PC-3 (cell line): ENCODE results near the gene CSHL1. TPM values are rescaled to one million over a fixed set of nuclear protein-coding genes. Genes with fewer than 3 reads are reported as not detected.

Experiments used
- ATAC-seq: fragments of 200-7000 bp; cut with Tn5 transposase; 2 replicates; pipeline ENCODE4 v1.9.1; 2020; ENCODE audit warnings: mild to moderate bottlenecking, moderate library complexity
- BruUV-seq: library from RNA; stranded (reverse); fragments of 400-500 nt; replicated peaks from 2 replicates; lab custom pipeline; 2021; lab: Mats Ljungman, UMichigan
- CTCF ChIA-PET: fragments of 300-600 bp; sonication (Branson Sonifier 250); formaldehyde crosslinking; loops from one replicate; lab custom pipeline; 2022; ENCODE audit warnings: antibody characterized with exemption; lab: Charles Lee
- POLR2A ChIA-PET: fragments of 300-600 bp; sonication (Branson Sonifier 250); formaldehyde crosslinking; loops from one replicate; lab custom pipeline; 2022; ENCODE audit warnings: antibody characterized with exemption; ENCODE audit not compliant: unreplicated experiment; lab: Charles Lee
- DNase-seq: peaks from one replicate; pipeline ENCODE4 v3.0.0-alpha.2; 2015
- H2AFZ ChIP-seq: fragments of 300-600 bp; sonication (generic); 2 replicates; pipeline ENCODE4 v1.6.0; 2016; ENCODE audit warnings: antibody characterized with exemption, low read length
- H3F3A ChIP-seq: fragments of 300-600 bp; sonication (generic); one replicate; pipeline ENCODE4 v1.6.0; 2017; ENCODE audit warnings: antibody characterized with exemption, low read length, control low read depth, mild to moderate bottlenecking; ENCODE audit not compliant: unreplicated experiment
- H3K27ac ChIP-seq: fragments of 300-600 bp; sonication (generic); 2 replicates; pipeline ENCODE4 v1.5.1; 2016; ENCODE audit warnings: mild to moderate bottlenecking, low read length
- H3K27me3 ChIP-seq: fragments of 300-600 bp; sonication (generic); 2 replicates; pipeline ENCODE4 v1.6.1; 2016; ENCODE audit warnings: low read length, mixed read lengths
- H3K36me3 ChIP-seq: fragments of 300-600 bp; sonication (generic); 2 replicates; pipeline ENCODE4 v1.6.1; 2016; ENCODE audit warnings: low read depth, mixed run types, low read length, mixed read lengths
- H3K4me1 ChIP-seq: fragments of 300-600 bp; sonication (generic); 2 replicates; pipeline ENCODE4 v1.5.1; 2016; ENCODE audit warnings: low read length; ENCODE audit not compliant: insufficient read depth
- H3K4me2 ChIP-seq: fragments of 300-600 bp; sonication (generic); 2 replicates; pipeline ENCODE4 v1.6.0; 2016; ENCODE audit warnings: low read length
- H3K4me3 ChIP-seq: fragments of 300-600 bp; sonication (generic); 2 replicates; pipeline ENCODE4 v1.5.1; 2016; ENCODE audit warnings: mild to moderate bottlenecking, low read length, mixed read lengths
- H3K79me2 ChIP-seq: fragments of 300-600 bp; sonication (generic); 2 replicates; pipeline ENCODE4 v1.6.1; 2017; ENCODE audit warnings: low read length, mixed read lengths
- H3K9ac ChIP-seq: fragments of 300-600 bp; sonication (generic); 2 replicates; pipeline ENCODE4 v1.6.0; 2016; ENCODE audit warnings: mild to moderate bottlenecking, low read length
- H3K9me2 ChIP-seq: fragments of 300-600 bp; sonication (generic); replicated peaks from 2 replicates; pipeline ENCODE4 v1.6.1; 2016; ENCODE audit warnings: mixed run types, low read length, mixed read lengths
- H3K9me3 ChIP-seq: fragments of 300-600 bp; sonication (generic); 2 replicates; pipeline ENCODE4 v1.6.1; 2016; ENCODE audit warnings: low read length, mixed read lengths
- H4K20me1 ChIP-seq: fragments of 300-600 bp; sonication (generic); 2 replicates; pipeline ENCODE4 v1.6.1; 2016; ENCODE audit warnings: low read length, mixed read lengths
- EZH2 ChIP-seq: fragments of 300-600 bp; sonication (generic); IDR thresholded peaks from one replicate; pipeline ENCODE4 v1.6.1; 2017; ENCODE audit warnings: antibody characterized with exemption, mild to moderate bottlenecking, low read length; ENCODE audit not compliant: unreplicated experiment
- EZH2phosphoT487 ChIP-seq: fragments of 300-600 bp; sonication (generic); IDR thresholded peaks from 2 replicates; pipeline ENCODE4 v1.6.1; 2018; ENCODE audit warnings: mild to moderate bottlenecking, antibody characterized with exemption, low read length, borderline replicate concordance
- intact Hi-C: fragments of 100-400 bp; cut with micrococcal nuclease; formaldehyde crosslinking; loops from 2 replicates; pipeline ENCODE4 v1.9.0; 2023
- total RNA-seq: library from RNA; depleted of rRNA; stranded (reverse); fragments of >200 nt; gene quantifications from 2 replicates; pipeline ENCODE4 v1.2.3, GENCODE V29; 2014
- TF ChIP-seq, protein P1 (sequence below): fragments of 300-600 bp; sonication (generic); conservative IDR thresholded peaks from 2 replicates; pipeline ENCODE4 v1.5.1; 2017; ENCODE audit warnings: antibody characterized with exemption, low read depth, mild to moderate bottlenecking, low read length

The CSHL1 gene
- total RNA-seq, 1 experiment from 2014 or later = not detected

GRCh38 chr17:63939884-63940283 lies 28.8 kb upstream of the CSHL1 start:
- no peaks in the 10 kb centered on the region for H3K27me3 ChIP-seq
- H3K36me3 ChIP-seq = no peaks in the 10 kb centered on the region
- no TSS peak for BruUV-seq
- TF ChIP-seq, protein P1, sequence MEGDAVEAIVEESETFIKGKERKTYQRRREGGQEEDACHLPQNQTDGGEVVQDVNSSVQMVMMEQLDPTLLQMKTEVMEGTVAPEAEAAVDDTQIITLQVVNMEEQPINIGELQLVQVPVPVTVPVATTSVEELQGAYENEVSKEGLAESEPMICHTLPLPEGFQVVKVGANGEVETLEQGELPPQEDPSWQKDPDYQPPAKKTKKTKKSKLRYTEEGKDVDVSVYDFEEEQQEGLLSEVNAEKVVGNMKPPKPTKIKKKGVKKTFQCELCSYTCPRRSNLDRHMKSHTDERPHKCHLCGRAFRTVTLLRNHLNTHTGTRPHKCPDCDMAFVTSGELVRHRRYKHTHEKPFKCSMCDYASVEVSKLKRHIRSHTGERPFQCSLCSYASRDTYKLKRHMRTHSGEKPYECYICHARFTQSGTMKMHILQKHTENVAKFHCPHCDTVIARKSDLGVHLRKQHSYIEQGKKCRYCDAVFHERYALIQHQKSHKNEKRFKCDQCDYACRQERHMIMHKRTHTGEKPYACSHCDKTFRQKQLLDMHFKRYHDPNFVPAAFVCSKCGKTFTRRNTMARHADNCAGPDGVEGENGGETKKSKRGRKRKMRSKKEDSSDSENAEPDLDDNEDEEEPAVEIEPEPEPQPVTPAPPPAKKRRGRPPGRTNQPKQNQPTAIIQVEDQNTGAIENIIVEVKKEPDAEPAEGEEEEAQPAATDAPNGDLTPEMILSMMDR = no peak
- TF ChIP-seq EZH2phosphoT487 = no peak
- TF ChIP-seq EZH2 = no peak
- H4K20me1 ChIP-seq = no peaks in the 10 kb centered on the region
- POLR2A ChIA-PET = no interaction called here
- H3K4me3 ChIP-seq = no peak overlapping the region
- no peaks in the 10 kb centered on the region for H3K9me3 ChIP-seq
- intact Hi-C loops = no loop called here
- H2AFZ ChIP-seq = no peak overlapping the region
- H3K4me2 ChIP-seq = no peak overlapping the region
- ATAC-seq = no peak
- DNase-seq = no peak
- no peaks in the 10 kb centered on the region for H3K79me2 ChIP-seq
- H3K27ac ChIP-seq = no peak overlapping the region
- CTCF ChIA-PET = no interaction called here
- no peaks in the 10 kb centered on the region for H3F3A ChIP-seq
- H3K4me1 ChIP-seq = no peaks in the 10 kb centered on the region
- no peaks in the 10 kb centered on the region for H3K9me2 ChIP-seq
- no peak overlapping the region for H3K9ac ChIP-seq

DNA sequence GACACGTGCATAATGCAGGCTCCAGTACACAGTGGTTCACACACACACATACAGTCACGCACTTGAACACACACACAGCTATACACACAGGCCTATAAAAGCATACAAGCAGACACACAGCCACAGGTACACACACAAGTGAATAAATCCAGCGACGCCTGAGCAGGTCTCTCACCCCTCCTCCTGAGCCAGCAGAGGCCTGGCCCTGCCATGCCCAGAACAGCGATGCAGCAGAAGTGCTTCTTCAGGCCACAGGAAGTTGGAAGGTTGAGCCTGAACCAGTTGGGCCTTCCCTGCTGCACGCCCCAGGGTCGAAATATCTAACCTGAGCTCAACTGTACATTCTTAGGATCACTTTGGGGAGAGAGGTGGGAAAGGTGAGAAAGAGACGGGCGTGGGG lies 28.3 kb upstream of the CSHL1 start:
- TF ChIP-seq EZH2 = no peak
- TF ChIP-seq, protein P1 = no peak
- TF ChIP-seq EZH2phosphoT487 = no peak
- ChIA-PET CTCF (no interaction called here), POLR2A (no interaction called here)
- no peaks in the 10 kb centered on the region for H3F3A ChIP-seq
- intact Hi-C loops = no loop called here
- no peak for ATAC-seq
- H3K27ac ChIP-seq = no peak overlapping the region
- H3K9me2 ChIP-seq = no peaks in the 10 kb centered on the region
- no peaks in the 10 kb centered on the region for H3K36me3 ChIP-seq
- H3K9ac ChIP-seq = no peak overlapping the region
- H3K4me3 ChIP-seq = no peak overlapping the region
- H3K9me3 ChIP-seq = no peaks in the 10 kb centered on the region
- no peak overlapping the region for H3K4me2 ChIP-seq
- H4K20me1 ChIP-seq = no peaks in the 10 kb centered on the region
- no peaks in the 10 kb centered on the region for H3K27me3 ChIP-seq
- no peak overlapping the region for H2AFZ ChIP-seq
- no TSS peak for BruUV-seq
- no peaks in the 10 kb centered on the region for H3K79me2 ChIP-seq
- H3K4me1 ChIP-seq = no peaks in the 10 kb centered on the region
- no peak for DNase-seq

DNA sequence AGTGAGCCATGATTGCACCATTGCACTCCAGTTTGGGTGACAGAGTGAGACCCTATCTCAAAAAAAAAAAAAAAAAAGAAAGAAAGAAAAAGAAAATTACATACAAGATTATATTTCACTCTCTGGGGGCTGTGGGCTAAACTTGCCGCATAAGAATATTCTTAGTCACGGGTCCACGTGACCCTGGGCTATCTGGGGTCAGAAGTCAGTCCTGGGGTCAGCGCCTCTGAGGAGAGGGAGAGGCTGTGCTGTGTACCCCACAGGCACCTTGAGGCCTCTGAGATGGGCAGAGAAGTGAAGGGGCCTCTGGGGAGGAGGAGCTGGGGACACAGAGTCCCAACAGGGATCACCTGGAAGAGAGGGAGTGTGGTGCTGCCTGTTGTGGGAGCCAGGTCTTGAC lies 26.9 kb upstream of the CSHL1 start:
- no peaks in the 10 kb centered on the region for H3K27me3 ChIP-seq
- no peaks in the 10 kb centered on the region for H4K20me1 ChIP-seq
- ChIA-PET POLR2A (no interaction called here), CTCF (no interaction called here)
- H3K9me3 ChIP-seq = no peaks in the 10 kb centered on the region
- intact Hi-C loops = no loop called here
- TF ChIP-seq EZH2phosphoT487 (no peak), EZH2 (no peak)
- TF ChIP-seq, protein P1 = no peak
- no peak overlapping the region for H3K4me3 ChIP-seq
- H3K36me3 ChIP-seq = no peaks in the 10 kb centered on the region
- no peaks in the 10 kb centered on the region for H3K79me2 ChIP-seq
- no peak overlapping the region for H3K4me2 ChIP-seq
- no peak overlapping the region for H3K27ac ChIP-seq
- H3F3A ChIP-seq = no peaks in the 10 kb centered on the region
- no TSS peak for BruUV-seq
- no peaks in the 10 kb centered on the region for H3K9me2 ChIP-seq
- no peaks in the 10 kb centered on the region for H3K4me1 ChIP-seq
- H2AFZ ChIP-seq = no peak overlapping the region
- no peak for DNase-seq
- no peak for ATAC-seq
- no peak overlapping the region for H3K9ac ChIP-seq
